Astrocyte (in vitro differentiated cells and primary cell): ENCODE measurements around the gene DTNBP1.

Experiments
- EZH2 ChIP-seq: IDR thresholded peaks from 2 replicates; pipeline ENCODE4 v1.6.1; 2012; ENCODE audit warnings: mild to moderate bottlenecking, low read length, inconsistent platforms; ENCODE audit not compliant: insufficient read depth
- TF ChIP-seq, protein P1 (sequence below): IDR thresholded peaks from 2 replicates; pipeline ENCODE4 v1.5.1; 2011; ENCODE audit warnings: low read depth, mild to moderate bottlenecking, inconsistent platforms, low read length, moderate library complexity; ENCODE audit not compliant: insufficient read depth

- TF ChIP-seq, protein P1, sequence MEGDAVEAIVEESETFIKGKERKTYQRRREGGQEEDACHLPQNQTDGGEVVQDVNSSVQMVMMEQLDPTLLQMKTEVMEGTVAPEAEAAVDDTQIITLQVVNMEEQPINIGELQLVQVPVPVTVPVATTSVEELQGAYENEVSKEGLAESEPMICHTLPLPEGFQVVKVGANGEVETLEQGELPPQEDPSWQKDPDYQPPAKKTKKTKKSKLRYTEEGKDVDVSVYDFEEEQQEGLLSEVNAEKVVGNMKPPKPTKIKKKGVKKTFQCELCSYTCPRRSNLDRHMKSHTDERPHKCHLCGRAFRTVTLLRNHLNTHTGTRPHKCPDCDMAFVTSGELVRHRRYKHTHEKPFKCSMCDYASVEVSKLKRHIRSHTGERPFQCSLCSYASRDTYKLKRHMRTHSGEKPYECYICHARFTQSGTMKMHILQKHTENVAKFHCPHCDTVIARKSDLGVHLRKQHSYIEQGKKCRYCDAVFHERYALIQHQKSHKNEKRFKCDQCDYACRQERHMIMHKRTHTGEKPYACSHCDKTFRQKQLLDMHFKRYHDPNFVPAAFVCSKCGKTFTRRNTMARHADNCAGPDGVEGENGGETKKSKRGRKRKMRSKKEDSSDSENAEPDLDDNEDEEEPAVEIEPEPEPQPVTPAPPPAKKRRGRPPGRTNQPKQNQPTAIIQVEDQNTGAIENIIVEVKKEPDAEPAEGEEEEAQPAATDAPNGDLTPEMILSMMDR: no peak
- TF ChIP-seq EZH2: no peak
These were observed 81.1 kb downstream of the DTNBP1 start for GRCh38 chr6:15581751-15582150.
